Measurements from ENCODE around the gene BMP15. TPM values are rescaled to one million over a fixed set of nuclear protein-coding genes. Genes with fewer than 3 reads are reported as not detected.

The BMP15 gene
- total RNA-seq, 1 experiment from 2014 or later = not detected

DNA sequence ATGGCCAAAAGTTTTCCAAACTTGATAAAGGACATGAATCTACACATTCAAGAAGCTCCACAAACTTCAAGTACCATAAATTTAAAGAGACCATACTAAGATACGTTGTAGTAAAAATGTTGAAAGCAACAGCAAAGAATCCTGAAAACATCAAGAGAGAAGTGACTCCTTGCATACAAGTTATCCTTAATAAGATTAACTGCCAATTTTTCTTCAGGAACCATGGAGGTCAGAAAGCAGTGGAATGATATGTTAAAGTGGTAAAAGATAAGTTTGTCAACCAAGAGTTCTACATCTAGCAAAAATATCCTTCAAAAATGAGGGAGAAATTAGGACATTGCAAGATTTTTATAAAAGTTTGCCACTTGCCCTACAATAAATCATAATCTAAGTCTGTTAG lies 43.3 kb downstream of the BMP15 start:
- intact Hi-C loops (cut with micrococcal nuclease; ENCODE audit: unreplicated experiment) = no loop called here
- BruUV-seq (replicated peaks) = no TSS peak
- ChIA-PET POLR2A (ENCODE audit: low non-redundant PET) (no interaction called here), CTCF (no interaction called here)
- Histone ChIP-seq H3K27me3 (replicated peaks; ENCODE audit: insufficient read depth, low read depth, low read length, poor library complexity) (no peaks in the 10 kb centered on the region), H3K4me3 (ENCODE audit: low read depth, low read length, poor library complexity, severe bottlenecking) (no peak overlapping the region), H3K27ac (ENCODE audit: low read depth, low read length, poor library complexity, severe bottlenecking) (no peak overlapping the region), H3K4me1 (ENCODE audit: insufficient read depth, low read length, poor library complexity, severe bottlenecking) (no peaks in the 10 kb centered on the region), H3K36me3 (ENCODE audit: insufficient read depth, low read length, poor library complexity, severe bottlenecking) (no peaks in the 10 kb centered on the region), H3K9me3 (ENCODE audit: low read depth, low read length, poor library complexity, severe bottlenecking) (peaks cover 18% of the 10 kb centered on the region)
- no peak for TF ChIP-seq EZH2 (IDR thresholded peaks at IDR 0.05; ENCODE audit: borderline replicate concordance, low read depth, low read length, poor library complexity, severe bottlenecking)
- TF ChIP-seq, protein P1, sequence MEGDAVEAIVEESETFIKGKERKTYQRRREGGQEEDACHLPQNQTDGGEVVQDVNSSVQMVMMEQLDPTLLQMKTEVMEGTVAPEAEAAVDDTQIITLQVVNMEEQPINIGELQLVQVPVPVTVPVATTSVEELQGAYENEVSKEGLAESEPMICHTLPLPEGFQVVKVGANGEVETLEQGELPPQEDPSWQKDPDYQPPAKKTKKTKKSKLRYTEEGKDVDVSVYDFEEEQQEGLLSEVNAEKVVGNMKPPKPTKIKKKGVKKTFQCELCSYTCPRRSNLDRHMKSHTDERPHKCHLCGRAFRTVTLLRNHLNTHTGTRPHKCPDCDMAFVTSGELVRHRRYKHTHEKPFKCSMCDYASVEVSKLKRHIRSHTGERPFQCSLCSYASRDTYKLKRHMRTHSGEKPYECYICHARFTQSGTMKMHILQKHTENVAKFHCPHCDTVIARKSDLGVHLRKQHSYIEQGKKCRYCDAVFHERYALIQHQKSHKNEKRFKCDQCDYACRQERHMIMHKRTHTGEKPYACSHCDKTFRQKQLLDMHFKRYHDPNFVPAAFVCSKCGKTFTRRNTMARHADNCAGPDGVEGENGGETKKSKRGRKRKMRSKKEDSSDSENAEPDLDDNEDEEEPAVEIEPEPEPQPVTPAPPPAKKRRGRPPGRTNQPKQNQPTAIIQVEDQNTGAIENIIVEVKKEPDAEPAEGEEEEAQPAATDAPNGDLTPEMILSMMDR (conservative IDR thresholded peaks at IDR 0.05; ENCODE audit: low read depth, low read length) = no peak
- DNase-seq (ENCODE audit: low spot score) = no peak

DNA sequence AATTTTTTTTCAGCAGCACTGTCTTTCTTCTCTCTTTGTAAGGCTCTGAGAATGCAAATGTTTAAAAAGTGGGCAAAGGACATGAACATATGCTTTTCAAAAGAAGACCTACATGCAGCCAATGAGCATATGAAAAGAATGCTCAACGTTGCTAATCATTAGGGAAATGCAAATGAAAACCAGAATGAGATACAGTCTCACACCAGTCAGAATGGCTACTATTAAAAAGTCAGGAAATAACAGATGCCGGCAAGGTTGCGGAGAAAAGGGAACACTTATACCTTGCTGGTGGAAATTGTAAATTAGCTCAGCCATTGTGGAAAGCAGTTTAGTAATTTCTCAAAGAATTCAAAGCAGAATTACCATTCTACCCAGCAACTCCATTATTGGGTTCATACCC lies 51.6 kb downstream of the BMP15 start:
- intact Hi-C loops (cut with micrococcal nuclease; ENCODE audit: unreplicated experiment) = no loop called here
- Histone ChIP-seq H3K27me3 (replicated peaks; ENCODE audit: insufficient read depth, low read depth, low read length, poor library complexity) (no peaks in the 10 kb centered on the region), H3K4me3 (ENCODE audit: low read depth, low read length, poor library complexity, severe bottlenecking) (no peak overlapping the region), H3K36me3 (ENCODE audit: insufficient read depth, low read length, poor library complexity, severe bottlenecking) (no peaks in the 10 kb centered on the region), H3K9me3 (ENCODE audit: low read depth, low read length, poor library complexity, severe bottlenecking) (no peaks in the 10 kb centered on the region), H3K27ac (ENCODE audit: low read depth, low read length, poor library complexity, severe bottlenecking) (no peak overlapping the region), H3K4me1 (ENCODE audit: insufficient read depth, low read length, poor library complexity, severe bottlenecking) (no peaks in the 10 kb centered on the region)
- POLR2A ChIA-PET (ENCODE audit: low non-redundant PET) = no interaction called here
- CTCF ChIA-PET = no interaction called here
- TF ChIP-seq EZH2 (IDR thresholded peaks at IDR 0.05; ENCODE audit: borderline replicate concordance, low read depth, low read length, poor library complexity, severe bottlenecking) = no peak
- BruUV-seq (replicated peaks) = no TSS peak
- no peak for DNase-seq (ENCODE audit: low spot score)

DNA sequence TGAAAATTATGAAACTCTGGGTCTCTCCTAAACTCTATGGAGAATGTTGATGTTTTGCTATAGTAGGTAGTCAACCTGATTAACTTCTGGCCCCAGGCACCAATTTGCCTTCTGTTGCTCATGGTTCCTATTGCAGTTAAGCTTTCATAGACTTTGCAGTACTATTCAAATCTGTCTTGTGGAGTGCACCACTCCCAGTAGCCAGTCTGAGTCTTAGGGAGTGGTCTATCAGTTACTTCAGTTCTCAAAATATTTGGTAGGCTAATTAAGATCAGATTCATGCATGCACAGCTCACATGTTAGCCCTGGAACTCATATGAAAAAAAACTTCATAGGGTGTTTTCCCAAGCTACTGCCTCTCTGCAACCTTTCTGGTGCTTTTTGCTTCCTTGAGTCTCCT lies 53.3 kb downstream of the BMP15 start:
- H3K36me3 ChIP-seq (ENCODE audit: insufficient read depth, low read length, poor library complexity, severe bottlenecking) = no peaks in the 10 kb centered on the region
- no peak overlapping the region for H3K27ac ChIP-seq (ENCODE audit: low read depth, low read length, poor library complexity, severe bottlenecking)
- H3K4me3 ChIP-seq (ENCODE audit: low read depth, low read length, poor library complexity, severe bottlenecking) = no peak overlapping the region
- no peaks in the 10 kb centered on the region for H3K4me1 ChIP-seq (ENCODE audit: insufficient read depth, low read length, poor library complexity, severe bottlenecking)
- CTCF ChIA-PET = no interaction called here
- intact Hi-C loops (cut with micrococcal nuclease; ENCODE audit: unreplicated experiment) = no loop called here
- BruUV-seq (replicated peaks) = no TSS peak
- no peaks in the 10 kb centered on the region for H3K9me3 ChIP-seq (ENCODE audit: low read depth, low read length, poor library complexity, severe bottlenecking)
- POLR2A ChIA-PET (ENCODE audit: low non-redundant PET) = no interaction called here
- TF ChIP-seq, protein P1 (conservative IDR thresholded peaks at IDR 0.05; ENCODE audit: low read depth, low read length) = no peak
- TF ChIP-seq EZH2 (IDR thresholded peaks at IDR 0.05; ENCODE audit: borderline replicate concordance, low read depth, low read length, poor library complexity, severe bottlenecking) = no peak
- no peaks in the 10 kb centered on the region for H3K27me3 ChIP-seq (replicated peaks; ENCODE audit: insufficient read depth, low read depth, low read length, poor library complexity)
- DNase-seq (ENCODE audit: low spot score) = no peak

Other genes with a start within 250 kb of the BMP15 start
- gene SHROOM4, start 96.5 kb upstream of the BMP15 start, total RNA-seq (2021) = 7.0 and 7.2 TPM in 2 replicates